ENCODE measurements around the gene GATB.

Gene GATB

GRCh38 chr4:151711646-151712045 is 49.2 kb downstream of the GATB start:
- no peak overlapping the region for H3K4me3 ChIP-seq (ENCODE audit: control insufficient read depth, low read depth, low read length)
- TF ChIP-seq CTCF (IDR thresholded peaks at IDR 0.05; ENCODE audit: control insufficient read depth, insufficient read depth, low read depth, low read length, missing control alignments) = no peak
- no peak for DNase-seq (ENCODE audit: low read depth)

- no peak for TF ChIP-seq CTCF (IDR thresholded peaks at IDR 0.05; ENCODE audit: control insufficient read depth, insufficient read depth, low read depth, low read length, missing control alignments)
- H3K4me3 ChIP-seq (ENCODE audit: control insufficient read depth, low read depth, low read length) = no peak overlapping the region
These were observed 51.2 kb downstream of the GATB start for GRCh38 chr4:151709587-151709986.

GRCh38 chr4:151709071-151709470 is 51.7 kb downstream of the GATB start:
- no peak for TF ChIP-seq CTCF (IDR thresholded peaks at IDR 0.05; ENCODE audit: control insufficient read depth, insufficient read depth, low read depth, low read length, missing control alignments)
- DNase-seq (ENCODE audit: low read depth) = no peak
- H3K4me3 ChIP-seq (ENCODE audit: control insufficient read depth, low read depth, low read length) = no peak overlapping the region

More at GRCh38 chr4:151709587-151709986, 51.2 kb downstream of the GATB start:
- DNase-seq (ENCODE audit: low read depth) = no peak

- no peak overlapping the region for H3K4me3 ChIP-seq (ENCODE audit: control insufficient read depth, low read depth, low read length)
- DNase-seq (ENCODE audit: low read depth) = no peak
- TF ChIP-seq CTCF (IDR thresholded peaks at IDR 0.05; ENCODE audit: control insufficient read depth, insufficient read depth, low read depth, low read length, missing control alignments) = no peak
These were observed 52.7 kb downstream of the GATB start for GRCh38 chr4:151708100-151708499.

- no peak overlapping the region for H3K4me3 ChIP-seq (ENCODE audit: control insufficient read depth, low read depth, low read length)
- no peak for TF ChIP-seq CTCF (IDR thresholded peaks at IDR 0.05; ENCODE audit: control insufficient read depth, insufficient read depth, low read depth, low read length, missing control alignments)
- no peak for DNase-seq (ENCODE audit: low read depth)
These were observed 57.4 kb downstream of the GATB start for GRCh38 chr4:151703401-151703800.

- no peak for DNase-seq (ENCODE audit: low read depth)
- no peak for TF ChIP-seq CTCF (IDR thresholded peaks at IDR 0.05; ENCODE audit: control insufficient read depth, insufficient read depth, low read depth, low read length, missing control alignments)
- H3K4me3 ChIP-seq (ENCODE audit: control insufficient read depth, low read depth, low read length) = no peak overlapping the region
These were observed 58.6 kb downstream of the GATB start for GRCh38 chr4:151702256-151702655.
